GM12892 (cell line): ENCODE results near the gene PLCH1.

Experiments used
- POLR2A ChIP-seq: IDR thresholded peaks from 2 replicates; pipeline ENCODE4 v1.6.1; 2011; ENCODE audit warnings: low read depth, low read length, control low read depth
- POLR2AphosphoS5 ChIP-seq: IDR thresholded peaks from 2 replicates; pipeline ENCODE4 v1.6.1; 2011; ENCODE audit warnings: low read depth, low read length, control low read depth
- TAF1 ChIP-seq: IDR thresholded peaks from 2 replicates; pipeline ENCODE4 v1.6.1; 2011; ENCODE audit warnings: low read depth, mild to moderate bottlenecking, control low read depth, low read length, borderline replicate concordance

DNA sequence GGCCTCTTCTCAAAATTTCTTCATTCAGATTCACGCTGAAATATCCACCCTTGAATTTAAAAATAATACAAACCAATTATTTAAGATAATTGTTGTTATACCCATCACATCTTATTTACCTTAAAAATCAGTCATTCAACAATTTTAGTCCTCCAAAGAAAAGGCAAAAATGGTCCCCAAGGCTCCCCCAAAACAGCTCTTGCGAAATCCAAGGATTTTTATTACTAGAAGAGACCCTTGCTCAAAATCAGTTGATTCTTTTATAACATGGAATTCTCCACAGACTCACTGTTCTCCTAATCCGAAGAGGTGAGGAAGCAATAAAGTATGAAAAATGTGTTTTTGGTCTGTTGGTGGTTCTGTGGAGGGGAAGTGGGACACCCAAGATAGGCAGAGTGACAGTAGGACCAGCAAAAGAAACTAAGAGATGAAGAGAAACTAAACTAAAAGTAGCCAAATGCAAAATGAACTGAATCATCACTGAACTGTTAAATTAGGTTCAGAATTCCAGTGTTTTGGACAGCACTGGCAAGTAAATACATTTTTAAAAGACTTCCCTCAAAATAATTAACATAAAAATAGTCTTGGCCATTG is 19.1 kb upstream of the PLCH1 start:
- no peak for TF ChIP-seq POLR2A
- no peak for TF ChIP-seq POLR2AphosphoS5
- no peak for TF ChIP-seq TAF1
